PFSK-1 (cell line): ENCODE results near the gene PROX1.

Experiments used
- FOXP2 ChIP-seq: optimal IDR thresholded peaks from 2 replicates; pipeline ENCODE3; 2011; ENCODE audit warnings: borderline replicate concordance, control low read depth, inconsistent platforms; ENCODE audit not compliant: insufficient read depth; ENCODE audit errors: extremely low read length, extremely low read depth
- POLR2AphosphoS5 ChIP-seq: IDR thresholded peaks from 2 replicates; pipeline ENCODE4 v1.6.1; 2012; ENCODE audit warnings: low read depth, mild to moderate bottlenecking, control low read depth, low read length, moderate library complexity
- REST ChIP-seq, 2 experiments: IDR thresholded peaks; 2 replicates each; pipeline versions ENCODE4 v1.6.1 to v1.8.0; 2011 to 2012; ENCODE audit warnings: low read depth in 2 of 2, low read length in 2 of 2, control low read depth in 1 of 2, inconsistent platforms in 1 of 2, mild to moderate bottlenecking in 1 of 2, moderate library complexity in 1 of 2; ENCODE audit not compliant: insufficient read depth in 1 of 2
- SIN3A ChIP-seq: IDR thresholded peaks from 2 replicates; pipeline ENCODE4 v1.6.1; 2012; ENCODE audit warnings: mild to moderate bottlenecking, low read length, moderate library complexity, borderline replicate concordance; ENCODE audit not compliant: insufficient read depth
- TAF1 ChIP-seq: IDR thresholded peaks from 2 replicates; pipeline ENCODE4 v1.6.1; 2012; ENCODE audit warnings: low read length, control low read depth, borderline replicate concordance; ENCODE audit not compliant: insufficient read depth

PROX1 gene

GRCh38 chr1:213973129-213973528 is 14.6 kb upstream of the PROX1 start:
- TF ChIP-seq REST (IDR thresholded peaks at IDR 0.05; ENCODE audit: insufficient read depth in 1 of 2, low read depth in 2 of 2, low read length in 2 of 2) (no peak), POLR2AphosphoS5 (no peak), TAF1 (no peak), SIN3A (no peak), FOXP2 (no peak)

- no peak for TF ChIP-seq REST (IDR thresholded peaks at IDR 0.05; ENCODE audit: insufficient read depth in 1 of 2, low read depth in 2 of 2, low read length in 2 of 2)
- no peak for TF ChIP-seq SIN3A
- no peak for TF ChIP-seq FOXP2
- no peak for TF ChIP-seq POLR2AphosphoS5
- no peak for TF ChIP-seq TAF1
These were observed 10.9 kb upstream of the PROX1 start for GRCh38 chr1:213976665-213977485.

- TF ChIP-seq TAF1 = no peak
These were observed 10.3 kb upstream of the PROX1 start for GRCh38 chr1:213977486-213977842.

GRCh38 chr1:213977909-213978308 is 9.9 kb upstream of the PROX1 start:
- TF ChIP-seq POLR2AphosphoS5 (no peak), FOXP2 (no peak), TAF1 (no peak), REST (IDR thresholded peaks at IDR 0.05; ENCODE audit: insufficient read depth in 1 of 2, low read depth in 2 of 2, low read length in 2 of 2) (no peak), SIN3A (no peak)

GRCh38 chr1:213979751-213980586 is 7.8 kb upstream of the PROX1 start:
- TF ChIP-seq REST (IDR thresholded peaks at IDR 0.05; ENCODE audit: insufficient read depth in 1 of 2, low read depth in 2 of 2, low read length in 2 of 2) (no peak), FOXP2 (no peak), POLR2AphosphoS5 (no peak), SIN3A (no peak), TAF1 (no peak)
